Suprapubic skin (tissue), 4 donors: Measurements from ENCODE around the gene DPYSL5. TPM values are rescaled to one million over a fixed set of nuclear protein-coding genes. Genes with fewer than 3 reads are reported as not detected.

Experiments used
- DNase-seq, 2 donors: peaks; one replicate each; pipeline ENCODE4 v3.0.0-alpha.2; 2019; ENCODE audit warnings: low spot score in 2 of 2
- H3K27ac ChIP-seq: fragments of 200-600 bp; sonication (generic); one replicate; pipeline ENCODE4 v1.5.1; 2019
- H3K27me3 ChIP-seq: fragments of 200-600 bp; sonication (generic); one replicate; pipeline ENCODE4 v1.5.1; 2019
- H3K36me3 ChIP-seq: fragments of 200-600 bp; sonication (generic); one replicate; pipeline ENCODE4 v1.5.1; 2019
- H3K4me1 ChIP-seq: fragments of 200-600 bp; sonication (generic); one replicate; pipeline ENCODE4 v1.5.1; 2019
- H3K4me3 ChIP-seq: fragments of 200-600 bp; sonication (generic); one replicate; pipeline ENCODE4 v1.5.1; 2019; ENCODE audit warnings: mild to moderate bottlenecking
- H3K9me3 ChIP-seq: fragments of 200-600 bp; sonication (generic); one replicate; pipeline ENCODE4 v1.5.1; 2019
- CTCF ChIP-seq, 2 donors: fragments of 200-600 bp in 1 of 2; fragments of 450-650 bp in 1 of 2; sonication (generic) in 1 of 2; IDR thresholded peaks; one replicate each; pipeline ENCODE4 v1.5.1; 2016 to 2019; ENCODE audit warnings: antibody characterized with exemption in 2 of 2, mild to moderate bottlenecking in 1 of 2, moderate library complexity in 1 of 2
- EP300 ChIP-seq: sonication (generic); formaldehyde crosslinking; IDR thresholded peaks from one replicate; pipeline ENCODE4 v1.6.1; 2017; ENCODE audit warnings: antibody characterized with exemption
- POLR2A ChIP-seq, 2 donors: fragments of 450-650 bp; IDR thresholded peaks; one replicate each; pipeline ENCODE4 v1.6.1; 2017; ENCODE audit warnings: antibody characterized with exemption in 2 of 2, mild to moderate bottlenecking in 2 of 2, moderate library complexity in 2 of 2
- POLR2AphosphoS5 ChIP-seq, 3 donors: sonication (generic); formaldehyde crosslinking; IDR thresholded peaks; one replicate each; pipeline ENCODE4 v1.6.1; 2017; ENCODE audit warnings: antibody characterized with exemption in 3 of 3
- WGBS: methylation state at CpG from one replicate; pipeline ENCODE4 v1.1.5; 2018; 5-methylcytosine and 5-hydroxymethylcytosine counted together
- total RNA-seq, 4 donors: library from RNA; depleted of rRNA; stranded (reverse); fragments of >200 nt; gene quantifications; one replicate each; pipeline ENCODE4 v1.1.0, GENCODE V29; 2016

Gene DPYSL5
- total RNA-seq, 4 donors from 2014 or later = not detected

GRCh38 chr2:26942543-26943295 lies 94.8 kb downstream of the DPYSL5 start:
- H3K4me1 ChIP-seq = peaks cover 5% of the 10 kb centered on the region
- H3K36me3 ChIP-seq = no peaks in the 10 kb centered on the region
- no peak overlapping the region for H3K27ac ChIP-seq
- peaks cover 41% of the 10 kb centered on the region for H3K27me3 ChIP-seq
- TF ChIP-seq POLR2A (IDR thresholded peaks at IDR 0.05) (no peak), POLR2AphosphoS5 (IDR thresholded peaks at IDR 0.05) (no peak), EP300 (no peak), CTCF (IDR thresholded peaks at IDR 0.05) (peak; percentile 18 to 77)
- peak in 1 of 2 donors; percentile 78 for DNase-seq
- no peaks in the 10 kb centered on the region for H3K9me3 ChIP-seq
- H3K4me3 ChIP-seq = no peak overlapping the region
- WGBS = 38% methylated on average over 26 of the region's 28 CpGs

- no peak for TF ChIP-seq POLR2AphosphoS5 (IDR thresholded peaks at IDR 0.05)
- TF ChIP-seq EP300 = no peak
- TF ChIP-seq POLR2A (IDR thresholded peaks at IDR 0.05) = no peak
- no peak for TF ChIP-seq CTCF (IDR thresholded peaks at IDR 0.05)
- WGBS = 82% methylated on average over 11 of the region's 12 CpGs
- DNase-seq = no peak
- Histone ChIP-seq H3K27me3 (peaks cover 66% of the 10 kb centered on the region), H3K4me1 (peaks cover 5% of the 10 kb centered on the region), H3K36me3 (no peaks in the 10 kb centered on the region), H3K4me3 (no peak overlapping the region), H3K27ac (no peak overlapping the region), H3K9me3 (no peaks in the 10 kb centered on the region)
Measured at GRCh38 chr2:26945991-26946750, 98.2 kb downstream of the DPYSL5 start.

GRCh38 chr2:26946841-26947784 lies 99.2 kb downstream of the DPYSL5 start:
- Histone ChIP-seq H3K4me3 (no peak overlapping the region), H3K27ac (no peak overlapping the region), H3K27me3 (peaks cover 66% of the 10 kb centered on the region), H3K4me1 (peaks cover 5% of the 10 kb centered on the region), H3K9me3 (no peaks in the 10 kb centered on the region), H3K36me3 (no peaks in the 10 kb centered on the region)
- TF ChIP-seq POLR2A (IDR thresholded peaks at IDR 0.05) (no peak), POLR2AphosphoS5 (IDR thresholded peaks at IDR 0.05) (no peak), CTCF (IDR thresholded peaks at IDR 0.05) (no peak), EP300 (no peak)
- DNase-seq = no peak
- 63% methylated on average over 18 of the region's 34 CpGs for WGBS

- WGBS = 85% methylated on average over 3 of the region's 3 CpGs
- no peaks in the 10 kb centered on the region for H3K9me3 ChIP-seq
- H3K36me3 ChIP-seq = no peaks in the 10 kb centered on the region
- DNase-seq = no peak
- TF ChIP-seq POLR2AphosphoS5 (IDR thresholded peaks at IDR 0.05) (no peak), POLR2A (IDR thresholded peaks at IDR 0.05) (no peak), EP300 (no peak), CTCF (IDR thresholded peaks at IDR 0.05) (no peak)
- H3K27me3 ChIP-seq = peaks cover 61% of the 10 kb centered on the region
- no peak overlapping the region for H3K27ac ChIP-seq
- peaks cover 5% of the 10 kb centered on the region for H3K4me1 ChIP-seq
- no peak overlapping the region for H3K4me3 ChIP-seq
Measured at GRCh38 chr2:26948800-26949199, 100.9 kb downstream of the DPYSL5 start.
